Measurements from ENCODE around the gene DIP2A.
"Not testable (repeated sequence)": the region's sequence is repeated elsewhere in the genome, so short reads cannot be mapped to it uniquely, and the experiment has no call there.

DIP2A gene

DNA sequence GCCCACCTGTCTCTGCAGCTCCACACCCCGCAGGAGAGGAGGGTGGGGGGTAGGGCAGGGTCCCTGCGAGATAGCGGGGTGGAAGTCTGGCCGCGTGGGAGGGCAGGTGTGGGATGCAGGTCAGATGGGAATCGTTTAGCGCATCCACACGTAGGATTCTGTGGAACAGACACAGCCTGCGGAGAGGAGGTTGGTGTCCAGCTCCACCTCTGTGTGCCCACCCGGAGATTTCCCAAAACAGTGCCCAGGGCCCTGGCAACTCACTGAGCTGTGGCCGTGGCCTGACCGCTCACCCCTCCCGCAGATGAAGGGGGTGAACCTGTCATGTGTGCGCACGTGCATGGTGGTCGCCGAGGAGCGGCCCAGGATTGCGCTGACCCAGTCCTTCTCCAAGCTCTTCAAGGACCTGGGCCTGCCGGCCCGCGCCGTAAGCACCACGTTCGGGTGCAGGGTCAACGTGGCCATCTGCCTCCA lies 99.3 kb downstream of the DIP2A start:
- no peak for DNase-seq

DNA sequence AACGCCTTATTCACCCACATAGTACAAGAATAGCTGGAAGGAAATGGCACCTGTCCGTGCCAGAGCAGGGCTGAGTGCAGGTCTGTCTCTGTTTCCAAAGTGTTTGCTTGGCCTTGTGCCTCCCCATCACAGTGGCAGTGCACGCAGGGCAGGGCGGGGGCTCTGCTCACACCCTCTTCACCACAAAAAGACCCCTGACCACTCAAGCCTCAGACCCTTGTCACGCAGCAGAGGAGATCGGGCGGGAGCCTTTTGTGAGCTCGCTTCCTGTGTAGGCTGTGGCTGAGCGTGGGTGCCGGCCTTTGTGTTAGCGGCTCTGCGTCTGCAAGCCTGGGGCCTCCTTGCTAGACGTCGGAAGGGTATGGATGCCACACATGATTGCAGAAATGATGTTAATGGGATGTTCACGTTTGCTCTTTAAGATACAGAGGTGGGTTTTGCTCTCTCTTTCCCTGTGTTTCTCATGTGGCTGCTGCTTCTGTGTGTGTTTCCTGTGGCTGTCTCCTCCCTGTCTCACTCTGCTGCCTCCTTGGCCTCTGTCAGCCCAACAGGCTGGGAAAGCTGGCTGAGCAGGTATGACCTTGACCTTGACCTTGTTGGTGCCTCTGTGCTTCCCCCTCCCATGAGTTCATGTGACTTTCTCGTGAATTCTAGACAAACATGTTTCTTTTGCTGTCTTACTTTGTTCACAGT lies 100.7 kb downstream of the DIP2A start:
- DNase-seq, result peak; percentile 76

DNA sequence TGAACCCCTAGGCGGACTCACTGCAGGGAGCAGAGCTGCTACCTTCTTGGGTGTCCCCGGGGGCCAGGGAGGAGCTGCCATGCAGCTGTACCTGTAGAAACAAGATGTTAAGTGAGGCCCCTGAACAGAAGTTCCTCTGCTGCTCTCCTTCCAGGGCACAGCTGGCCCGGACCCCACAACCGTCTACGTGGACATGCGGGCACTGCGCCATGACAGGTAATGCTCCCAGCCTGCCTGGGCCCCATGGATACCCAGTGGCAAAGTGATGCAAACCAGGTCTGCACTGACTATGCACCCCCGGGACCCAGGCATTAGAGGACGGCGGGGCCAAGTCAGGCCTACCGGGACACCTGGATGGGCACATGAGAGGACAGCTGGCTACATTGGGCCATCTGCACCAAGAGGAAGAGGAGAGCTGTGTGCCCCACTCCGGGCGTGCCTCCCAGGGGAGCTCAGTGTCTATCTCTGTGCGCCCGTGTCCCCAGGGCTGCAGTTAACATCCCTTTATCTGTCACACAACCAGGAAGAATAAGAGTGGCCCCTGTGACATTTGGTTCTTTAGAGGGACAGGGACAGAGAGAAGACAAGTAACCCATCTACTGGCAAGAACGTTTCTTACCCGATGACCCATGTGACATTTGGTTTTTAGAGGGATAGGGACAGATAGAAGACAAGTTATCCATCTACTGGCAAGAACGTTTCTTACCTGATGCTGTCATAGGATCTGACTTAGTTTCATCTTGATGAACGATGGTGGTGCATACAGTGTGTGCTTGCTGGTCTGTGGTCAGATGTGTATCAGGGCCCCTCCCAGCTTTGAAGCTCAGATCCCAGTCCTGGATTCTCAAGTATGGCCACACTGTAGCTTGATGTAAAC lies 102.1 kb downstream of the DIP2A start:
- DNase-seq, result no peak

DNA sequence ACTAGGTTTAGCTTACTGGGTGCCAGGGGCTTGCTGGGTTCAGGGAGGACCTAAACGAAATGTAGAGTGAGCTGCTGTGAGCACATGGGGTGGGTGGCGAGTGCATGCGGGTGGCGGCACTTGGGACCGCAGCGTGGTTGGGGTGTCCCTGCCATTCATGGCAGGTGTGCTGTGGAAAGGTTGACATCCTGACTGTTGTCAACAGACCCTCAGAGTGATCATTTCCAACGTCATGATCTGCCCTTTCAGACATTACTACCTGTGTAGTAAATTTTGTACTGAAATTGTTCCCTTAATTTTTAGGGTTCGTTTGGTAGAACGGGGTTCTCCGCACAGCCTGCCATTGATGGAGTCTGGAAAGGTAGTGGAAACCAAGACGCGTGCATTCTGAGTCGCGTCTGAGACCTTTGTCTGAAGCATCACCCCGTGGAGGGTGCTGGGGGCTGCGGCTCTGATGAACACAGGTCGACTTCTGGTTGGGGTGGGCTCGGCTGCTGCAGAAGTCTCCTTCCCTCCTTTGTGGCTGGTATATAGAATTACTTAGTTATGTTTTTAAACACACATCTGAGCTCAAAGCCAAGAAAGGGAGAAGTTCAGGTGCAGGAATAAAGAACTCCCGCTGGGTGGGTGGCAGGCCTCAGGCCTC lies 102.9 kb downstream of the DIP2A start:
- no peak for DNase-seq

DNA sequence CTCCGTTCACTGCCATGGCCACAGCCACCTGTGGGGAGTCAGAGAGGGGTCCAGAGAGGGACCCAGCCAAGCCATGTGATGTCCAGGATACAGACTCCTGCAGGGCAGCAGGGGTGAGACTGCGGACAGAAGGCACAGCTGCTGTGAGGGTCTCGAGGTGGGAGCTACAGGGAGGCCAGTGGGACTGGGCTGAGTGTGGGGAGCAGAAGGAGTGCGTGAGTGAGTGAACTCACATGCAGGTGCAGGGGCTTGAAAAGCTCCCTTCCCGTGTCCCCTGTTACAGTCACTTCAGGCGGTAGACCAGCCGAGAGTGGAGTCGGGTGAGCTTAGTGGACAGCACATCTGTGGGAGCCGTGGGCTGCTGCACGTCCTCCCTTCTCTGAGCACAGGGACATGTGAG lies 103.8 kb downstream of the DIP2A start:
- no peak for DNase-seq

DNA sequence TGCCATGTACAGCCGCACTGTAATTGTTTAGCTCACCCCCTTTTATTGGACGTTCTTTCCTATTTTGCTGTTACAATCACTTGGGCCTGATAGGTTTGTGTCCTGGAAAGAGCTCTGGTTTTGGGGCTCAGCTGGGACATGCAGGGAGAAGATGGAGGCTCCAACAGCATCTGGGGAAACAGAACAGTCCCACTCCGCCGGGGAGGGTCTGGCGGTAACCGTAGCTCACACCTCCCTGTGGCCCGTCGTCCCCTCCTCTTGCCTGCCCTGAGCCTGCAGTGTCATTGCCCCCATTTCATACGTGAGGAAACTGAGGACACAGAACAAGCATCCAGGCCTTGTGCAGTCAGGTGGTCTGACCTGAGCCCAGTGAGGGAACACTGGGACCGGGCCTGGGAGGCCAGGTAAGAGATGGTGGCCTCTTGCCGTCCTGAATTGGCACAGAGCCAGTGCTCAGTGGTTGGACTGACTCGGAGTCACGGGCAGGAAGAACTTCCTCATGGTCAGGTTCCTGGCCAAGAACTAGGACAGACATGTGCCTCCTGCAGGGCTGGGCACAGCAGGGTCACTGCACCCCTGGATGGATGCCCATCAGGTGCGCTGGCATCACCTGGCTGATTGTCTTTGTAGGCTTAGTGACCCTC lies 104.4 kb downstream of the DIP2A start:
- no peak for DNase-seq

DNA sequence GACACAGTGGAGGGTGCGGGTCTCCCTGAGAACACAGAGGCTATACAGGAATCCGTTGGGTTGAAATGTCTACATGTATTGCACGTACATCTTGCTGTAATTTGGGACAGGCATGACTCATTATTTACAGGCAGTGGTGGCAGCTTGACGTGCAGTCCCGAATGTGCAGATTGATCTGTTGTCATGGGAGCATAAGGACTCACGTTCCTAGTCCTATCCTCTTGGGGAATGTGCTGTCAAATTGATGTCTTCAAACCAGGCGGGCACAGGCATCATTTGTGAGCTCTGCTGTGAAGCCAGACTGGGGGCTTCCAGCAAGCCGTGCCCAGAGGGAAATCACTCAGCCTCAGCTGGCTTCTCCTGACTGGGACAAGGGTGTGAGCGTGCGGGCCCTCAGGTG lies 105.7 kb downstream of the DIP2A start:
- no peak for DNase-seq

DNA sequence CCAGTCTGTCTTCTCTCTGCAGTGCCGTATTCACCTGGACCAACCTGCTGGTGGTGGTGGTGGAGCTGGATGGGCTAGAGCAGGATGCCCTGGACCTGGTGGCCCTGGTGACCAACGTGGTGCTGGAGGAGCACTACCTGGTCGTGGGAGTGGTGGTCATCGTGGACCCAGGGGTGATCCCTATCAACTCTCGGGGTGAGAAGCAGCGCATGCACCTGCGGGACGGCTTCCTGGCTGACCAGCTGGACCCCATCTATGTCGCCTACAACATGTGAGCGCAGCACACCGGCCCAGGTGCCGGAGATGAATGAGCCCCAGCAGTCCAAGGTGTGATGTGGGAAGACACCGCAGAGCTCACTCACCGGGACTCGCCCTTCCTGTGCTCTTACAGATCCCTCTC lies 108.7 kb downstream of the DIP2A start:
- DNase-seq, result no peak

DNA sequence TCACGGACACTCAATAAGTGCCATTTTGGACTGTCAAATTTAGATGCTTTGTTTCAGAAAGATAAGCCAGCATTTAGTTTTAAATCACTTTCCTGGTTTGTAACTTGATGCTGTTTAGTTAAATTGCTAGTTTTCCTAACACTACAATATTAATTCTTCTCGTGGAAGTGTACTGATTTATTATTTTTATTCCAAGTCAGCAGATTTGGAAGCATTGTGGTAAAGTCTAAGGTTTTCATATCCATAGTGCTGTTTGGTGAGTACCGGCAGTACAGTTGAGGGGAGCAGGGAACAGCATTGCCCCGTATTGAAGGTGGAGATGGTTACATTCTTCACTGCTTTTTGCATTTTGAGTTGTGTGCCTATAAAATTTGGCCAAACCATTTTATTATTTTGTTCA lies 109.9 kb downstream of the DIP2A start:
- no peak for DNase-seq

DNA sequence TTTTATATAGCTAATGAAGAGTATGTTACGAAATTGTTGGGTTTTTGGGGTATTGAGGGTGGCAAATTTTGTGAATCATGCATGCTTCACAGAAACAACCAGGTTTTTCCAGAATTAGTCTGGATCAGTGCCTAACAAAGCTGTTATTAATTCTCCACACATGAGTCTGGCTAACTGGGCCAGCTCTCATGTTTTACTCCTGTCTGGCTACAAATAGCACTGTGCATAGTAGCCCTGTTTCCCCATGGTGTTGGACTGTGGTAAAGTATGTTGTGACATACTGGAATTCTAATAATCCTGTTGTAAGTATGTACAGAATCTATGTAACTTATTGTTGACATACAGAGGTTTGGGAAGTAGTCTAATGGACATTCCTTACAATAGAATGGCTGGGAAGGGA lies 110.4 kb downstream of the DIP2A start:
- DNase-seq, result no peak

DNA sequence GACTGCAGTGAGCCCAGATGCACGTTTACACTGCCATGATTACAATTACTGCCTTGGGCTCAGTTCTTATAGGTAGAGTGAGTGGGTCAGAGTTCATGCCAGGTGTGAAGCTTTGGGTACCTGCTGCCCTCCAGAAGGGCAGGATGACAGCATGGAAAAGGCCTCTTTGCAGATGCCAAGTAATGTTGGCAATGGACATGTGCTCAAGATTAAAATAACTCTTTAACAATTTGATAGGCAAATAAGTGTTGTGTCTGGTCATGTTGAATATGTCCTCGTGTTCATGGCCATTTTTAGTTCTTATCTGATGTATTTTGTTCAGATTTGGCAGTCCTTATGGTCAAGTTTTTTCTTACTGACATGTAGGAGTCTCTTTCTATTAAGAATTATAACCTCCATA lies 111.4 kb downstream of the DIP2A start:
- DNase-seq, result no peak

DNA sequence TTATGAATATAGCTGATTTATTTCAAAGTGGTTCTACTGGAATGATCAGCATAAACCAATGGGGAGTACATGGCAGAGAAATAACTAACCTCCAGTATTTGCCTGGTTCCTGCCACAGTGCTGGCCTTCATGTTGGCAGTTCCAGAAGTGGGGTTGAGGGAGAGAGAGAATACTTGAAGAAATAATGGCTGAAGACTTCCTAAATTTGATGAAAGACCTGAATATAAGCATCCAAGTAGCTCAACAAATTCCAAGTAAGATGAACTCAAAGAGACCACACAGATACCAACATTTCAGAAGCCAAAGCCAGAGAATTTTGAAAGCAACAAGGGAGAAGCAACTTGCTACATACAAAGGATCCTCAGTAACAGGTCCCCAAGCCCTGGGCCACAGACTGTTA lies 111.9 kb downstream of the DIP2A start:
- no peak for DNase-seq

DNA sequence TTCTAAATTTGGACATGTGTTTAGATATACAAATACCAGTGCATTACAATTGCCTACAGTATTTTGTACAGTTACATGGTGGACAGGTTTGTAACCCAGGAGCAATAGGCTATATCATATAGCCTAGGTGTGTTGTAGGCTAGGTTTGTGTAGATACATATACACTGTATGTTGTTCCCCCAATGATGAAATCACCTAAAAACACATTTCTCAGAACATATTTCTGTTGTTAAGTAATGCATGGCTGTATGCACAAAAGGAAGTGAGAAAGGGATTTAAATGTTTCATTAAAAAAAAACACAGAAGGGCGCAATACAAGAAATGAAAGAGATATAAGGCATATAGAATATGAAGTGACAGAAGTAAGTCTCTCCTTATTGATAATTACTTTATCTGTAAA lies 114.2 kb downstream of the DIP2A start:
- no peak for DNase-seq

DNA sequence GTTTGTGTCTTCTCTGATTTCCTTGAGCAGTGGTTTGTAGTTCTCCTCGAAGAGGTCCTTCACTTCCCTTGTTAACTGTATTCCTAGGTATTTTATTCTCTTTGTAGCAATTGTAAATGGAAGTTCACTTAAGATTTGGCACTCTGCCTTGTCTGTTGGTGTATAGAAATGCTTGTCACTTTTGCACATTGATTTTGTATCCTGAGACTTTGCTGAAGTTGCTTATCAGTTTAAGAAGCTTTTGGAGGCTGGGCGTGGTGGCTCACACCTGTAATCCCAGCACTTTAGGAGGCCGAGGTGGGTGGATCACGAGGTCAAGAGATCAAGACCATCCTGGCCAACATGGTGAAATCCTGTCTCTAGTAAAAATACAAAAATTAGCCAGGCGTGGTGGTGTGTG lies 119.1 kb downstream of the DIP2A start:
- DNase-seq, result not testable (repeated sequence)

DNA sequence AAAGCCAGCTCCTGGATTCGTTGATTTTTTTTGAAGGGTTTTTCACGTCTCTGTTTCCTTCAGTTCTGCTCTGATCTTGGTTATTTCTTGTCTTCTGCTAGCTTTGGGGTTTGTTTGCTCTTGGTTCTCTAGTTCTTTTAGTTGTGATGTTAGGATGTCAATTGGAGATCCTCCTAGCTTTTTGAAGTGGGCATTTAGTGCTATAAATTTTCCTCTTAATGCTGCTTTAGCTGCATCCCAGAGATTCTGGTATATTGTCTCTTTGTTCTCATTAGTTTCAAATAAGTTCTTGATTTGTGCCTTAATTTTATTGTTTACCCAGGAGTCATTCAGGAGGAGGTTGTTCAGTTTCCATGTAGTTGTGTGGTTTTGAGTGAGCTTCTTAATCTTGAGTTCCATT lies 120.7 kb downstream of the DIP2A start:
- DNase-seq, result not testable (repeated sequence)

DNA sequence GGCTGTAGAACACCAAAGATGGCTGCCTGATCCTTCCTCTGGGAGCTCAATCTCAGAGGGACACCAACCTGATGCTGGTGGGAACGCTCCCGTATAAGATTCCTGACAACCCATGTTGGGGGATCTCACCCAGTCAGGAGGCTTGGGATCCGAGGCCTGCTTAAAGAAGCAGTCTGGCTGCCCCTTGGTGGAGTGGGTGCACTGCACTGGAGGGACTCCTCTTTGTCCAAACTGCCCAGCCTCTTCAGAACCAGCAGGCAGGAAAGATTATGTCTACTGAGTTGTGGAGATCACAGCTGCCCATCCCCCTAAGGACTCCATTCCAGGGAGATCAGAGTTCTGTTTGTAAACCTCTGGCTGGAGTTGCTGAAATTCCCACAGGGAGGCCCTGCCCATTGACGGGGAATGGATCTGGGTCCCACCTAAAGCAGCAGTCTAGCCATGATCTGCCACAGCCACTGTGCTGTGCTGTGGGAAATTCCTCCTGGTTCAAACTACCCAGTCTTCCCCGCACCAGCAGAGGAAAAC lies 123.2 kb downstream of the DIP2A start:
- DNase-seq, result no peak

DNA sequence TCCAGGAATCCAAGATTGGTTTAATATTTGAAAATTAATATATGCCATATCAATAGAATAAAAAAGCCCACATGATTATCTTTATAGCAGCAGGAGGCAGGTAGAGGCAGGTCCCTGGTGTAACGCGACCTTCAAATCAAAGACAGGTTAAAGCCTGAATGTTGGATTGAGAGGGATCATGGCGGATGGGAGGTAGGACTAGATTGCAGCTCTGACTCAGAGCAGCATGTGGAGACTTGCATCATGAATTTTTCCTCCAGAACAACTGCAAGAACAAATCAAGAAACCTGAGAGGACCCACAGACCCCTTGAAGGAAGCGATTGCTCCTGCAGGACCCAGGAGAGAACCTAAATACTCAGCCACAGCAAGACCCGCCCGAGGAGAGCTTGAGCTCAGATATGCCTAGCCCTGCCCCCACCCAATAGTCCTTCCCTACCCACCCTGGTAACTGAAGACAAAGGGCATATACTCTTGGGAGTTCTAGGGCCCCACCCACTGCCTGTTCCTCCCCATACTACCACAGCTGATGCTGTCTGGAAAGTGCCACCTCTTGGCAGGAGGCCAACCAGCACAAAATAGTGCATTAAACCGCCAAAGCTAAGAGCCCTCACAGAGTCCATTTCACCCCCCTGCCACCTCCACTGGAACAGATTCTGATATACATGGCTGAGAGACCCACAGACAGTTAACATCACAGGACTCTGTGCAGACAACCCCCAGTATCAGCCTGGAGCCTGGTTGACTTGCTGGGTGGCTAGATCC lies 126.7 kb downstream of the DIP2A start:
- DNase-seq, result no peak

DNA sequence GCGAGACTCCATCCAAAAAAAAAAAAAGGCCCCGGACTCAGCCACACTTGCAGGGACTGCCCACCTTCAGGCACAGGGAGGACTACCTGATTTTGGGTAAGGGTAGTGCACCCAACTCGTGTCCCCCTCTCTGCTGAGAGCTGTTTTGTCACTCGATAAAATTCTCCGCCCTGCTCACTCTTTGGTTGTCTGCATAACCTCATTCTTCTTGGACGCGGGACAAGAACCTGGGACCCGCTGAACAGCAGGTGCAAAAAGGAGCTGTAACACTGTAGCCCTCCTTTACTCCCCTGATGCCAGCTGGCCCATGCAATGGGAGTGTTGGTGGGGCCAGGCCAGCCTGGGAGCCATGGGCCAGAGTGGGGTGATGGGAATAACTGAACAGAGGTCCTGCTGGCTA lies 135.6 kb downstream of the DIP2A start:
- DNase-seq, result no peak

DNA sequence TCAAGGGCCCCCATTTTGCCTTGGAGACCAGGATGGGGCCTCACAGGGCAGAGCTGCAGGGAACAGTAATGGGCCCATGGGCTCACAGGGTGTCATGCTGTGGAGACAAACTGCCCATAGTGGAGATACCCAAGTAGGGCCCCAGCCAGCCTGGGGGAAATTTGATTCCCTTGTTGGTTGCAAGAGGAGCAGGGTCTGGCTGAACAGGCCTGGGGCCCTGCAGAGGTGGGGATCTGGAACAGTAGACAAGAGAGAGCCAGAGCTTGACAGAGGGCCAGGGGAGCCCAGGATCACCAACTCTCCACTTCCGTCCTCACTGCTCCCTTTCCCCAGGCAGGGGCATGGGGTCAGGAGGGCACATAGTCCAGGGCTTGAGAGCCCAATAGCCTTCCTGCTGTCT lies 137.5 kb downstream of the DIP2A start:
- DNase-seq, result no peak

DNA sequence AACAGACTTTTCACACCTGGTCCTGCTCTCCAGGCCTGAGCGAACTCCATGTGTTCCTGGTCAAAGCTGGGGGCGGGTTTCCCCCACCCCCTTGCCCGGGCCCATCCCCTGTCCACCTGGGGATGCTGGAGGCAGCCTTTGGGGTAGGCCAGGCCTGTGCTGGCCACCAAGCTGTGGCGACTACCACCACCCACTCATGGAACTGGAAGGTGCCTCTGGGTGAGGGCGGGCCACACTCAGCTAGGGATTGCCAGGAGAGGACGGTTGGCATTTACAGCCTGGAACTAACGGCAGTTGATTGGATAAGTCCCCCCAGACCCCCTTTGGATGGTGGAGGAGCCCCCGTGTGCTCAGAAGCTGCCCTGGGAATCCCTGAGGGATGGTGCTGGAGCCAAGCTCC lies 138.3 kb downstream of the DIP2A start:
- DNase-seq, result no peak

DNA sequence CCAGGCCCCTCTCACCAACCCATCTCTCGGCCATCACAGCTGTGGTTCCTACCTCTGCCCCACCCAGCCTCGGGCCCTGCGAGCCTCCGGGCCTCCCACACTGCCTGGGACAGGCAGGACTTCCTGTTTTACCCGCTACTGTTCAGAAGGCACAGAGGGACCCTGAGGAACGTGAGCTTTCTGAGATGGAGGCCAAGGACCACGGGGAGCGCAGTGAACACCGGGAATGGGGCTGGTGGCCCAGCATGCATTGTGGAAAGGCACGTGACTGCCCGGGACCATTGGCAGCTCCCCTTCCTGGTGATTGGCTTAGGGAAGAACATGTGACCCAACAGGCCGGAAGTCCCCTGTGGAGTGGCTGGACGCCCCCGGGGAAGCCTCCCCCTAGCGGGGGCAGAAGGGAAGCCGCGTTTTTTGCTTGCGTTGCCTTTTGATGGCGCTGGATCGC lies 139.2 kb downstream of the DIP2A start:
- no peak for DNase-seq

All from CD4-positive, alpha-beta T cell treated with Interleukin-6 for 4 hours (primary cell).